ENCODE measurements around the gene ABHD16B.
"Not testable (repeated sequence)": the region's sequence is repeated elsewhere in the genome, so short reads cannot be mapped to it uniquely, and the experiment has no call there.

ABHD16B gene

DNA sequence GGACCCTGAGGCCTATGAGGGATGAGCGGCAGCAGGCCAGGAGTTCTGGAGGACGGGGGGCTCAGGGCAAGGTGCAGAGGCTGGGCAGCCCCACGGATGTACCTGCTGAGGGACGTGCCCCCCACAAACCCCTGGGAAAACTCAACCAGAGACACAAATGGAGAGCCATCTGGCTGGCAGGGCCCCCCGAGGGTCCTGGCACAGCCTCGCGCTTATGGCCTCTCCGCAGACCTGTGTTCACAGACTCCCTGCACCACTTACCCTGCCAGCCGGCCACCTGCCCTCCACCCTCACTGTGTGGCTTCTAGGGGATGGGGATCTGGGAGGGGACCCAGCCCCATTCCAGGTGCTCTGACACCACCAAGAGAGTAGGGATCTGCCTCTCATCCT lies 26.8 kb upstream of the ABHD16B start:
- no peak for DNase-seq (ENCODE audit: low read depth, low spot score)

DNA sequence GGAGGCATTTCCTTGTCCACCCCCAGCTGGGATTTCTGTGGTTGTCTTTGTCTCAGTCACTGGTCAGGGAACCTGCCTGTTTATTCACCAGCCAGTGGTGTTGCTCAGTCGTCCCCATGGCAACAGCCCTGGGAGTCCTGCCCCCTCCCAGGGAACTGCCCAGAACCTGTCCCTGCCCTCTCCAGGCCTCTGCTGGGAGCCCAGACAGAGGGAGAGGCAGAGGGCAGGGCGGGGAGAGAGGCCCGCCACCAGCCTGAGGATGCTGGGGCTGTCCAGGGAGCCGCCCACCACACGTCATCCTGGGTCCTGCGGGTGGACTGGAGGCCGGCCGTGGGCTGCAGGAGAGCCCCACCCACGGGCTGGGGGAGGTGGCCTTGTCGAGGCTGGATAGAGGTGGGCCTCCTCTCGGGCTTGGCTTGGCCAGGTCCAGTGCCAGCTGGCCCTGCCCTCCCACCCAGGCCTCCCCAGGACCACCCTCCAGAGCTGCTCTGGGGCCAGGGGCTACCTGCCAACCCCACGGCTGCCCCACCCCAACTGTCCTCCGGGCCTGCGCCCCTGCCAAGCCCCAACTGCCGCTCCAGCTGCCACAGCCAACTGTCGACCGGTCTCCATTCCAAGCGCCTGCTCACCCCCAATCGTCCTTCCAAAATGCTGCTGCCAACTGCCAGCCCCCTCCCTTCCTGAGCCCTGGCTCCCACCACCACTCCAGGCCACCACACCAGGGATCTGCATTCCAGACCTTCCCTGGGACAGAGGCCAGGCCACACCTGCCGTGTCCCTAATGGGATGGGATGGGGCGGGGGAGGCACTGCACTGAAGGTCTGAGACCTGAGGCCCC lies 26.1 kb upstream of the ABHD16B start:
- DNase-seq (ENCODE audit: low read depth, low spot score), result no peak

DNA sequence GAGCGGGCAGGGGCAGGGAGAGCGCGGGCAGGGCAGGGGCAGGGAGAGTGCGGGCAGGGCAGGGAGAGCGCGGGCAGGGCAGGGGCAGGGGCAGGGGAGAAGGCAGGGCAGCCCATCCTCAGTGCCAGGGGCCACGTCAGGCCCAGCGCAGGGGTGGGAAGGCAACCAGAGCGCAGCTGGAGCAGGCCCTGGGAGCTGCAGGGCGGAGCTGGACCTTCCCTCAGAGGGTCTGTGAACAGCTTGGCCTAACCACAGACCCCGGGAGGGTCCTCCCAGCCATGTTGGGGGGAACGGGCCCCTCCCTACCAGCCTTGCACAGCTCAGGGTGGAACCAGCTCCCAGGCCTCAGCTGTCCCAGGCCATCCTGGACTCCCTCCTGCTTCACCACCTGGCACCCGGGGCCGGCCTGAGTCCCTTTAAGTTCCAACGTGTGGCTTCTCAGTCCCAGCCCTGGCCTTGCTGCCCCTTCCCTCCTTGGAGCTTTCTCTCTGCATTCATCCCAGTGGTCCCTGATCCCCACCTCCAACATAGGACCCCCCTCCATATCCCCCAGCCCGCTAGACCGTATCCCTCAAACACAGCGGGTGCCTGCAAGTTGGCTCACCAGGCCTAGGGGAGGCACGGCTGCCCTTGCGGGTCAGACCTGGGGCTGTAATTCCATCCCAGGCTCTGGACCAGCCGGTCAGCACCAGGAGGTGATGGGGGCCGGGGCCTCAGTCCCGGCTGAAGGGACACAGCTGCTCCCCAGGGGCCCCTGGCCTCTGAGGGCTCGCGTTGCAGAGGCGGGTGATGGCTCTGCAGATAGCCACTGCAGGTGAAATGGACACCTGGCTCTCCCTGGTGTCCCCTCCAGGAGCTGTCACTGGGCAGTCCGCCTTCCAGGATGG lies 24.6 kb upstream of the ABHD16B start:
- DNase-seq (ENCODE audit: low read depth, low spot score), result no peak

DNA sequence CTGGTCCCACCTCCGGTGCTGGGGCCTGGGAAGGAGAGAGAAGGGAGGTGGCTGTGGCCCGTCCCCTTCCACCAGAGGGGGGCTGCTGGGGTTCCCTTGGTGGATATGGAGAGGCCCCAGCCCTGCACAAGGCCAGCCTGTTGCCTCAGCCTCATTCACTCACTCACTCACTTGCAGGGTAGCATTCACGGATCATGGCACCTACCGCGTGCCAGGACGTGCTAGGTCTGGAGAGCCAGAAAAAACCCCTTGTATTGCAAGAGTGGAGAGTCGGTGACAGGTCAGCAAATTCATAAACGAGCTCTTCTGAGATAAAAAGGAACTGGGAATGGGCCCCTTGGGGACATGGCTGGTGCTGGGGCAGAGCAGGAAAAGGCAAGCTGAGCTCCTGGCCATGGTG lies 23.8 kb upstream of the ABHD16B start:
- DNase-seq (ENCODE audit: low read depth, low spot score), result no peak

DNA sequence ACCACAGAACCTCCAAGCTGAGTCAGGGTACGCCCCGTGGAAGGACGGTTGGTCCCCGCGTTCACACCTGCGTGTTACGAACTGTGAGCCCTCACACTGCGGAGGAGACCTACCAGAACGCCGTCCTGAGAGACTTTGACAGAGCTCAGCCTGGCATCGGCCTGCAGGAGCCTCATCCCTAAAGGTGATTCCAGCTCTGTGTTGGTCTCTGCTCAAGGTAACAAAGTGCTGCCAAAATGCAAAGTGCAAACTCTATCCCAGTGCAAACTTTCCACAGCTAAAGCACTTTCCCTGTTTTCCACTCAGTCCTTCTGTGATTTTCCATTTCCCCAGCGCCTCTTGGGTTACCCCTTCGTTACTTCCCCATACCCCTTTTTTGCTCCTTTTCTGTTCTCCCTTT lies 21.7 kb upstream of the ABHD16B start:
- no peak for DNase-seq (ENCODE audit: low read depth, low spot score)

DNA sequence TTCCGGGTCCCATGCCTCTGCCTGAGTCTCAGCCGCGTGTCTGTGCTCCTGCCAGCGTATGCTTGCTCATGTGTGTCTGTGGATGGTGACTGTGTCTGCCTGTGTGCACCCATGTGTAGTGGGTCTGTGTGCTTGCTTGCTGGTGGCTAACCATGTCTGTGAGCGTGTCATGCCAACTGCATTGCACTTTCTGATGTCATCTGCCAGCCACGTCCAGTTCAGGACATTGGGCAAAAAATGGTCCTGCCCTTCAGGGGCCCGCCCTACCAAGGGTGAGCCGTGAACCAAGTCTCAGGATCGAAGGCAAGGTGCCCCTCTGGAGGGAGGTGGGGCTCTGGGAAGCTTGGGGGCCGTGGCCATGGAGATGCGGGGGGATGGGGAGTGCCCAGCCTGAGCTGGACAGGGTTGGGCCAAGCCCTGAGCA lies 20.9 kb upstream of the ABHD16B start:
- no peak for DNase-seq (ENCODE audit: low read depth, low spot score)

DNA sequence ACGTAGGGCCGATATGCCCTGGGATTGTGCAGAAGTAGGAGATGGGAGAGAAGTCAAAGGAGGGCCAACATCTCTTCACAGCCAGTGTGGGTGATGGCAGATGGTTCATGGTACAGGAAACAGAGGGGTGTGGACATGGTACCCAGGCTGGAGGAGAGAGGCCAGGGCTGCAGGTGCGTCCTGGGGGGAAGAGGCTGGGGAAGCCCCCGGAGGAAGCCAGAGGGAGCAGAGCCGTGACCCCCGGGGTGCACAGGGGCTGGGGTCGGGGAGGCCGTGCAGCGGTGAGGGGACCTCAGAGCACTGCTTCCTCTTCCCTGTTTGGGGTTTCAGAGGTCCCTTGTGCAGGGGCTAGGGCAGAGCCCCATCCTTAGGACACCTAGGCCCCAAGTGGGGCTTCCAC lies 19.0 kb upstream of the ABHD16B start:
- no peak for DNase-seq (ENCODE audit: low read depth, low spot score)

DNA sequence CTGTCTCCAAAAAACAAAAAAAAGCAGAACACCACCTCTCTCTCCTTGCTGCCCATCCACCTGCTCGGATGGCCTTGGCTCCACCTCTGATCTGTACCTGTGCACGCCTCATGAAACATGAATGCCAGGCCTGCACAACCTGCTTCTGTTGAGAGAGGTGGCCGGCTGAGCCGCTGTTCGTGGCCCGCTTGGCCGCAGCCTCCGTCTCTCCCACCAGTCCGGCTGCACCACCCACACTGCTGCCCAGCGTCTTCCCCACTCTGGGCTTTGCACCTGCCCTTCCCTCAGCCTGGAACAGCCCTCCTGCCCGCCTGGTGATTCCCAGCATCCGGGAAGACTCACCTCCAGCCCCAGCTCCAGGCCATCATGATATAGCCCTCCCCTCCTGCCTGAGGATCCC lies 18.1 kb upstream of the ABHD16B start:
- no peak for DNase-seq (ENCODE audit: low read depth, low spot score)

DNA sequence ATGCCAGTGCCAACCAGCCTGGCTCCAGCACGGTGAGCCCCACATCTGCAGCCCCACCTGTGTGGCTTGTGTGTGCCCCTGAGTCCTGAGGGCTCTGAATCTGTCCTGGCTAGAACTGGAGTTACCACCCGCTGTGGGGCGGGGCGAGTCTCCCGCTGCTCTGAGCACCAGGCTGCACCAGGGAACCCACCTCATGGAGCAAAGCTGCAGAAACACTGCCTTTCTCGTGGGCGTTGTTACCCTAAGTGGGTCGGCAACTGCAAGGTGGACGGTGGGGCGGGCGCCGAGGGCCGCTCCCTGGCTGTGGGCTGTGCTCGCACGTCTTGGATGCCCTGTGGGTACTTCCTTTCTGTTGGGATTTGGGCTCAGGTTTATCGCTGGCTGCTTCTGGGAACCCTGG lies 17.5 kb upstream of the ABHD16B start:
- no peak for DNase-seq (ENCODE audit: low read depth, low spot score)

DNA sequence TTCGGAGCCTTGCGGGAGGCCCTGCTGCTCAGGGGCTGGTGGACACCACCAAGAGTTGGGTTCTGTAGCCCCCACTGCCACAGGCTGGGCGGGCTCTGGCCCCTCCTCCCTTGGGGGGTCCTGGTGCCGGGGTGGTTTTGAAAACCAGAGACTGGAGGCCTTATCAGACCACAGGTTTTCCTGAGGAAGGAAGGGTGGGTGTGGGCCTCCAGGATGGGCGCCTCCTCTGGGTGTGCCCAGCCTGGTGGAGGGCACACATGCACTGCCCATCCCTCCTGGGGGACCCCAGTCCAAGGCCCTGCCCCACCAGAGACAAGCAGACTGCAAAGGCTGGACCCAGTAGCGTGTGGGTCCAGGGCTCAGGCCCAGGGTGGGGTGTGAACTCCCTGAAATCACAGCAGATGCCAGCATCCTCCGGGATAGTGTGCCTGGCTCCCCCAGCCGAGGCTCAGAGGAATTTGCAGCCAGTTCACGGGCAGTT lies 16.7 kb upstream of the ABHD16B start:
- no peak for DNase-seq (ENCODE audit: low read depth, low spot score)

DNA sequence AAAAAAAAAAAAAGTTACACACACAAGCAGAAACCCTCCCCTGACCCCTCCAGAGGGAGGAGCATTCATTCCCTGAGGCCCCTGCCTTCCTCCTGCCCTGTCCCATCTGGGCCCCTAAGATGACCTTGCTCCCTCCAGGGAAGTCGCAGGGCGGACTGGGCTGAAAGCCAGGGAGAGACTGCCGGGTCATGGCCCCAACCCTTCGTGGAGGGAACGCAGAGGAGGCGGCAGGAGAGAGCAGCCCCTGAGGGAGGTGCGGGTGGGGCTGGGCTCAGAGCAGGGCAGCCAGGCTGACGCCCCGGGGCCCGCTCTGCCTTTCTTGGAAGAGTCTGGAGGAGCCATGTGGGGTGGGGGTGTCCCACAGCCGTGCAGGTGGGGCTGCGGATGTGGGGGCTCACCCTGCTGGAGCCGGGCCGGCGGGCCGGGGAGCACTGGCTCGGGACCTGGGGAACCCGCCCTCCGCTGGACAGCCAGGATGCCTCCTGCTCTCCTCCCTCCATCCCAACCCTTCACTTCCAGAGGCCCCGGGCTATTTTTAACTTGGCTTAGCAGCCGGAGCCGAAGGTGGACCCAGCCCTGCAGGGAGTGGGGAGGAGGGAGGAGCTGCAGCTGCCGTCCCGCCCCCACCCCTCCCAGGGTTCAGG lies 15.0 kb upstream of the ABHD16B start:
- no peak for DNase-seq (ENCODE audit: low read depth, low spot score)

DNA sequence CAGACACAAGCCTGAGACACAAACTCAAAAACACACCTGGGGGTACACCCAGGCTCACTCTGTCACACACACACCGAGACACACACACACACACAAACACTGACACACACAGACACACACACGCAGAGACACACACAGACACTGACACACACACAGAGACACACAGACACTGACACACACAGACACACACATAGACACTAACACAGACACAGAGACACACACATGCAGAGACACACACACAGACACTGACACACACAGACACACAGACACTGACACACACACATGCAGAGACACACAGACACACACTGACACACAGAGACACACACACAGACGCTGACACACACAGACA lies 14.4 kb upstream of the ABHD16B start:
- DNase-seq (ENCODE audit: low read depth, low spot score), result no peak

DNA sequence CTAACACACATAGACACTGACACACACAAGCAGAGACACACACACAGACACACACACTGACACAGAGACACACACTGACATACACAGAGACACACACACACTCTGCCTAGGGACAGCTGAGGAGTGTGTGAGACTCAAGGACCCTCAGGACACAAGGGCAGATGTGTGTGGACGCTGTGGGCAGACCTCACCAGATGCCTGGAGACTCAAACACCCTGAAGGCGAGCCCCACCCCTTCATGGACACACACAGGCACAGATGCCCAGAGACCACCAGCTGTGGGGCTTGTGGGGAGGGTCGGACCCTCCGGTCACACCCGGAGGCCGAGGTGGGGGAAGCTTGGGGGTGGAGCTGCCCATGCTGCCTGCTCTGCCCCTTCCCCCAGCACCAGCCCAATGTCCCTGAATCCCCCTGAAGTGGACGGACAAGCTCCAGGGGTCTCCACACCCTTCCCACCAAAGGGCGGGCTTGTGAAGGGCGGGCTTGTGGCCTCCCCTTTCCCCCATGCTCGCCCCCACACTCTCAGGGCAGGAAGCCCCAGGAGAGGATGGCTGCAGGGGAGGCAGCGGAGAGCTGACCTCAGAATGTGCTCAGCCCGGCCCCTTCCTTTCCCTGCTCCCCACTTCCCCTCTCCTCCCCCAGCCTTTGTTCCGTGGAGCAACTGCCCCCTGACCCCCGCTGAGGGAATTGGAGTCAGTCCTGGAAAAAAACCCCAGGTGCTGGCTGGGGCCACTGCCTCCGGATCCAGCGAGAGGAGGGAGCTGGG lies 13.9 kb upstream of the ABHD16B start:
- DNase-seq (ENCODE audit: low read depth, low spot score), result no peak

DNA sequence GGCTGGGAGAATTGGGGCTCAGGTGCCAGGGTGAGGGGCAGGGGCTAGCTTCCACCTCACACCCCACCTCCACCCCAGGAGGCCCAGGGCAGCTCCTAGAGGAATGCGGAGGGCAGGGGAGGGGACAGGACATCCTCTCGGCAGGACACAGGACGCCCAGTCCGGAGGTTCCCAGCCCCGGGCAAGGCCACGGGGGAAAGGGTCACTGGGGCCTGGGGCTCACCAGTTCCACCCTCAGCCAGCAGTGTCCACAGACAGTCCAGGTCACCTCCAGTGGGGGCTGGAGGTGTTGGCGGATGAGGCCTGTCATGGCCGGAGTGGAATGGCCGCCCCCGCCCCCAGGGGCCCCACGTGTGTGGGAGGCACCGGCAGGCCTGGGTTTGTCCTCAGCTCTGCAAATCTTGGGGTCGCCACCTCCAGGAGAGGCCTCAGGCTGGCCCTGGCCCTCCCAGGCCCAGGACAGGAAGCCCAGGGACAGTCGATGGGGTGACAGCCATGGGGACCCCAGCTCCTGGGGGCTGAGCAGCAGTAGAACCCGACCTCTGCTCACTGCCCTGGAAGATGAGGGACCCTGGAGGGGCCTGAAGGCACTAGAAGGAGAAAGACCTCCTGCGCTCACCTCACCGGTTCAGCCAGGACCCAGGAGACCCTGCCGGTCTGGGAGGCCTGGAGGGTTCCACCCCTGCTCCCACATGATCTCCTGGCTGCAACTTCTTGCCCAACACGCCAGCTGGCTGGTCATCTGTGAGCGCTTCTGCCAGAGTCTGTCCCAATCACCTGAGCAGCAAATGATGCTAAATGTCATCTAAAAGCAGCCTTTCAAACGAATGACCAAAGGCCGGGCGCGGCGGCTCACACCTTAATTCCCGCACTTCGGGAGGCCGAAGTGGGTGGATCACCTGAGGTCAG lies 13.0 kb upstream of the ABHD16B start:
- no peak for DNase-seq (ENCODE audit: low read depth, low spot score)

DNA sequence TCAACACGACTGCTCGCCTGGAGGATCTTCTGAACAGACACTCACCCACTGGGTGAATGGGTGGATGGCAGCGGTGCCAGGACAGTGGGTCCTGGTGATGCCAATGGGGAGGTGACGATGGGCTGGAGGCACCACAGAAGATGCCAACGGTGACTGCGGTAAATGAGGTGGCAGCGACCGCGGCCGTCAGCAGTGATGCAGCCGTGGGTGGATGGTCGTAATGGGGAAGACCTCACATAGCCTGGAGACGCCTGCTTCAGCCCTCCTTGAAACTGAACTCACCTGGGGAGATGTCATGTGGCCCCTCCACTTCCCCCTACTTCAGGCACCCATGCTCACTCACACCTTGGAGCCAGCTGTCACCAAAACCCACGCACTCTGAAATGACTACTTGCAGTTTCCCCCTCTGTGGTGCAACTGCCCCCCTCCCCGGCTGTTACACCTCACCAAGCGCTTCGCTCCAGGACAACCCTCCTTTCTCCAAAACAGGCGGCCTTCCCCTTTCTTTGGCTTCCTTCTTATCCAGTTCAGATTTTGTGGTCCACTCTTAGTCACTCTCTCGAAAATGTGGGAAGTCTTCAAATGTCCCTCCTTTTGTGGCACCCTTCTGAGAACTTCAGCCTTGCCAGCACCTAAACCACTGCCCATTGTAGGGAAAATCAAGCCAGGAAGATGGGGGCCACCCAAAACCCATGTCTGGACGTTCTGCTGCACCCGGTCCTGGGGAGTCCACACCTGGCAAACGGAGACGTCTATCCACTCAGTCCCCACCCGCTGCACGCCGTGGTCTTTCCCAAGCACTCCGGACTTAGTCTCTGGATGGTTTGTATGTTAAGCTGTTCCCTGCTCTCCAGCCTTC lies 10.4 kb upstream of the ABHD16B start:
- DNase-seq (ENCODE audit: low read depth, low spot score), result no peak

DNA sequence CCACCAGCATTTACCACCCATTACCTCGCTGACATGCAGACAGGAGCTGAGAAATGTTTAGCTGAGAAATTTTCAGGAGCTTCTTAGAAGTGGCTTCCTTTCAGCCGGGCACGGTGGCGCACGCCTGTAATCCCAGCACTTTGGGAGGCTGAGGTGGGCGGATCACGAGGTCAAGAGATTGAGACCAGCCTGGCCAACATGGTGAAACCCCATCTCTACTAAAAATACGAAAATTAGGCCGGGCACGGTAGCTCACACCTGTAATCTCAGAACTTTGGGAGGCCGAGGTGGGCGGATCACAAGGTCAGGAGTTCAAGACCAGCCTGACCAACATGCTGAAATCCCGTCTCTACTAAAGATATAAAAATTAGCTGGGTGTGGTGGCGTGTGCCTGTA lies 9.8 kb upstream of the ABHD16B start:
- not testable (repeated sequence) for DNase-seq (ENCODE audit: low read depth, low spot score)

DNA sequence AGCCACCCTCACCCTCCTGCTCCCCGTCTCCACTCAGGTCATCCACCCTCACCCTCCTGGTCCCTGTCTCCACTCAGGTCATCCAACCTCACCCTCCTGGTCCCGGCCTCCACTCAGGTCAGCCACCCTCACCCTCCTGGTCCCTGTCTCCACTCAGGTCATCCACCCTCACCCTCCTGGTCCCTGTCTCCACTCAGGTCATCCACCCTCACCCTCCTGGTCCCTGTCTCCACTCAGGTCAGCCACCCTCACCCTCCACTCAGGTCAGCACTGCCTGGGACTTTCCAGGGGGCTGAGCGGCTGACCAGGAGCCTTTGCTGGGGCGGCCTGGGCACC lies 7.6 kb upstream of the ABHD16B start:
- DNase-seq (ENCODE audit: low read depth, low spot score), result not testable (repeated sequence)

DNA sequence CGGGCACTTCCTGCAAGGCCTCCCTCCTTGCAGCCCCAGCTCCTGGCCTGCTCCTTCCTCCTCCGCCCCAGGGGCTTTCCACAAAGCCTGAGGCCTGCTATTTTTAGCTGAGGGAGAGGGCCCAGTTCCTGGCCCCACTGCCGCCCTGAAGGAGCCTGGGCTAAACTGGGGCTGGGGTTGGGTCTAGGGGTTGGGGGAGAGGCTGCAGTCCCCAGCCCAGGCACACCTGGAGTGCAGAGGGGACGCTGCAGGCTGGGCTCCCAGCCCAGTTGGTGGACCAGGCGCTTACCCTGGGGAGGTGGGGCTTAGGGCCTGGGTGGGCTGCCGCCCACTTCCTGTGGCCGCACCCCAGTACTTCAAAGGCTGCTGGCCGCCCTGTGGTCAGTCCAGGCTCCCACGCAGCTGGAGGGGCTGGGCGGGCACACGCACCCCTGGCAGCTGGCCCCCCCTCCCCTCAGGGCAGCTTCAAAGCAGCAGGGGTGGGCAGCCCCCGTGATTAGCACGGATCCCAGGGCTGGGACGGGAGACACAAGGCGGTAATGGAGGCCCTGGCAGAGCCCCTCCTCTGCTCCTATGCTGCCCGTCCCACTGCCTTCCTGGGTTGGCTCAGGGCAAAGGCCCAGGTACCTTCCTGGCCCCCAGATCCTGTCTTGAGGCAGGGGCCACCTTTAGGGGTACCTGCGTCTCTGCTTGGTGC lies 7.1 kb upstream of the ABHD16B start:
- DNase-seq (ENCODE audit: low read depth, low spot score), result no peak

DNA sequence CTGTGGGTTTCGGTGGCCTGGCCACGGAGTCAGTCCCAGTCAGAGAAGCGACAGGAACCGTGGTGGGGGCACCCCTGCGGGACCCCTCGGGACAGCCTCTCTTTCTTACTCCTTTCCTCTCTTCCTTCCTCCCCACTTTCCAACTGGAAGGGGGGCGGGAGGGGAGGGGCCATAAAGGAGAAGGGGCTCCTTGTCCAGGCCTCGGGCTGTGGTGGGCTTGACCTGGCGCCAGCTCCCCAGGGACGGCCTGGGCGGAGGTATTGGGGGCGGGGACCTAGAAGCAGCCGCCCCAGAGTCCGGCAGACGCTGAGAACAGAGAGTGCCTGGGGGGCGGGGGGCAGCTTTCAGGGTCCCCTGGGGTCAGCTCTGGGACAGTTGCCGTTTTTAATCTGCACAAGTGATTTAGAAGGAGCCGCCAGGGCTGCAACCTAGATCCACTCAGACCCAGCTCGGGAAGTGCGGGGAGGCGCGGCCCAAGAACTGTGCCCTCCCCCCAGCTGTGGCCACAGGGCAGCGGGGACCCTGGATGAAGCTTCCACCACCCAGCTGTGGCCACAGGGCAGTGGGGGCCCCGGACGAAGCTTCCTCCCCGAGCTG lies 6.4 kb upstream of the ABHD16B start:
- DNase-seq (ENCODE audit: low read depth, low spot score), result no peak
